Sciatic nerve (tissue), 2 donors: Measurements from ENCODE around the gene PPM1B. TPM values are rescaled to one million over a fixed set of nuclear protein-coding genes. Genes with fewer than 3 reads are reported as not detected.
"Not testable (repeated sequence)": the region's sequence is repeated elsewhere in the genome, so short reads cannot be mapped to it uniquely, and the experiment has no call there.

Source experiments
- ATAC-seq: fragments of 200-7000 bp; cut with Tn5 transposase; one replicate; pipeline ENCODE4 v1.9.1; 2020; ENCODE audit warnings: mild to moderate bottlenecking, moderate library complexity
- DNase-seq: peaks from one replicate; pipeline ENCODE4 v3.0.0-alpha.2; 2020; ENCODE audit warnings: low spot score
- intact Hi-C: fragments of 100-400 bp; cut with DNase I; formaldehyde crosslinking; loops from one replicate; pipeline ENCODE4 v1.14.2; 2022
- total RNA-seq: library from RNA; stranded (reverse); fragmentation: NEBNext Ultra II Directional; extraction: Animal tissue kit (Norgen Biotek cat#: 25700); gene quantifications from one replicate; pipeline ENCODE4 v1.2.1, GENCODE V29; 2021
- donor health status: DM: no; HTN: no; CAD: no.
- donor health status: DM: no; HTN: no; CAD: no.

Gene PPM1B
- total RNA-seq, 1 donor from 2014 or later, result 50.9 TPM

- ATAC-seq (peak; percentile 74), DNase-seq (peak; percentile 61)
- intact Hi-C loops, result no loop called here
These were observed 75.6 kb downstream of the PPM1B start for GRCh38 chr2:44244135-44244871.

DNA sequence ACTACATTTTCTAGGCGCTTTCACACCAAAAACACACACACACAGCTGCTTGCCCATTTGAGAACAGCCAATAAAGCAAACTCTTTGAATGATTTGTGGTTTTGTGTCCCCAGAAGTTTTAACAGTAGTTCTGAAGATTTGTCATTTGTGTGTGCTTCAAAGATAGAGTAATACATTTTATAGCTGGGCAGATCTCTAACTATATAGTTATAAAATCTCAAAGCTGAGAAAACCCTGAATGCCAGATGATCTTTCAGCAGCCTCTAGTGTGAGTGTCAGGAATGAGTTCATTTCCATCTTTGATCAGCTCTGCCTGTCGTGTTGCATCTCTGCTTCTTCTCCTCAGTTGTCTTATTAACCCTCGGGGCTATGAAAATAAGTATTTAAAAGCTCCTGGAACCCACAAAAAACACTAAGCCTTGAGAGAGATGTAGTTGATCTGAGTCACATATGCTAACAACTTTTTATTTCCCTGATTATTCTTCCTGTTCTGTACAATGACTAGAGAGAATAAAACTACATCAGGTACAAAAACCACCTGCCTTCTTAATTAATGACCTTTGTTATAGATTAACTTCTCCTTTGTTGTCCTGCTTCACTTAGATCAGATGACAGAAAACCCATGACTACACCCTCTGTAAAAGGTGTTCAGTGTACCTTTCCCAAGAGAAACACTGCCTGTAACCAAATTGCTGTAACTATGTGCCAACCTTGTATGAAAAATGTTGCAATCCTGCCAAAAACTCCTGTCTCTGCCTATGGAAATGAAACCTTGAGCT lies 76.6 kb downstream of the PPM1B start:
- ATAC-seq (no peak), DNase-seq (no peak)
- intact Hi-C loops, result no loop called here

GRCh38 chr2:44246436-44246835 lies 77.8 kb downstream of the PPM1B start:
- ATAC-seq (no peak), DNase-seq (no peak)
- intact Hi-C loops, result no loop called here

DNA sequence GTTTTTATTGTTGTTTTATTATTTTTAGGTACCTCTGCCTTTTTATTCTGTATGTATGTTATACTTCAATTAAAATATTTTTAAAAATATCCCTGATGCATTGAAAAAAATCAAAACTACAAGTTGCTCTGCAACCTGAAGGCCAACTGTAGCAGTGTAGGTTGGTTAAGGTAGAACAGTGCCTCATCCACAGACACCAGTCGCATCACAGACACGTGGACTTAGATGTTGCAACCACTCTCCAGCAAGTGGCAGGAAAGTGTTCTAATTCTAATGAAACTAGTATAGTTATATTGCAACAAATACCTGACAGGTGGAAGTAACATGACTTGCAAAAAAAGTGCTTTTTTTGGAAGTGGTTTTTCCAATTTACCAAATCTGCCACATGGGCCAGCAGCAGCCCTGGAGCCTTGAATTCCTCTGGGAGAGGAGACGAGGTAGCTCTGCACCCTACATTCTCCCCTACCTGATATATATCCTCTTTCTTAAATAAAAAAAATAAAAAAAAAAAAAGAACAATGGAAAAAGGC lies 78.2 kb downstream of the PPM1B start:
- intact Hi-C loops, result no loop called here
- no peak for DNase-seq
- no peak for ATAC-seq

GRCh38 chr2:44247924-44248323 lies 79.2 kb downstream of the PPM1B start:
- ATAC-seq, result no peak
- DNase-seq, result no peak
- intact Hi-C loops, result no loop called here

- intact Hi-C loops, ATAC-seq, DNase-seq: not testable (repeated sequence)
These were observed 80.6 kb downstream of the PPM1B start for GRCh38 chr2:44249269-44249668.

DNA sequence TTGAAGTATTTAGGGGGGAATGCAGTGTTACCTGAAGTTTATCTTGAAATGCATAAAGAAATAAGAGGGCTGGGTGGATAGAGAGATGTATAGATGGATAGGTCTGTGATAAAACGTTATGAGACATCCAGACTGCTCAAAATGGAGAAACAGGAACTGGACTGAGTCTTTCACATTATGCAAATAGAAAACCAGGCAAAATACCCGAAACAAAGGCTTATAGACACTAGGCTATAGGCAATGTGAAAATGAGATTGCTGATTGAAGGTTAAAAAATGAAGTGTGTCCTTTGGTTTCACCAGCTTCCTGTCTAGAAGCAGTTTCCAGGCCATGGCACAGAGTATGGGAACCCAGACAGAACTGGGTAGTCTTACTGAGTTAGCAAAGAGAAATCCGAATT lies 81.7 kb downstream of the PPM1B start:
- ATAC-seq, result no peak
- DNase-seq, result no peak
- intact Hi-C loops, result no loop called here

DNA sequence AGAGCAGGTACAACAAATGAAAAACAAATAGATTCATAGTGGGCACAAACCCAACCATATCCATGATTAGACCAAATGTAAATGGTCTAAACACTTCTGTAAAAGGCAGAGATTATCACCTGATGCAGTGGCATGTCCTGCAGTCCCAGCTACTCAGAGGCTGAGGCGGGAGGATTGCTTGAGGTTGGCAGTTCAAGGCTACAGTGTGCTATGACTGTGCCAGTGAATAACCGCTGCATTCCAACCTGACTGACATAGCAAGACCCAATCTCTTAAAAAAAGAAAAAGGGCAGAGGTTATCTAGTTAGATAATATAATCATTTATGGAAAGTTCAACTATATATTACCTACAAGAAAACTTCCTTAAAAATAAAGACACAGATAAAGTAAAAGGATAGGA lies 85.3 kb downstream of the PPM1B start:
- no peak for ATAC-seq
- DNase-seq, result no peak
- intact Hi-C loops, result no loop called here

DNA sequence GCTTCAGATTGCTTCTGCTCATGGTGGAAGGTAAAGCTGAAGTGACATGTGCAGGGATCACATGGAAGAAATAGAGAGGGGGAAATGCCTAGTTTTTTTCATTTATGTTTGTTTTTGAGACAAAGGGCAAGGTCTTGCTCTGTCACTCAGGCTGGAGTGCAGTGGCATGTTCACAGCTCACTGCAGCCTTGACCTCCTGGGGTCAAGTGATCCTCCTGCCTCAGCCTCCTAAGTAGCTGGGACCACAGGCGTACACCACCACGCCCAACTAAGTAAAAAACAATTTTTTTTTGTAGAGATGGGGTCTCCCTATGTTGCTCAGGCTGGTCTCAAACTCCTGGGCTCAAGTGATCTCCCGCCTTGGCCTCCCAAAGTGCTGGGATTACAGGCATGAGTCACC lies 87.0 kb downstream of the PPM1B start:
- ATAC-seq, intact Hi-C loops: not testable (repeated sequence)

GRCh38 chr2:44257802-44258201 lies 89.1 kb downstream of the PPM1B start:
- DNase-seq, ATAC-seq, intact Hi-C loops: not testable (repeated sequence)

More for the DNA sequence above, 87.0 kb downstream of the PPM1B start:
- not testable (repeated sequence) for DNase-seq

DNA sequence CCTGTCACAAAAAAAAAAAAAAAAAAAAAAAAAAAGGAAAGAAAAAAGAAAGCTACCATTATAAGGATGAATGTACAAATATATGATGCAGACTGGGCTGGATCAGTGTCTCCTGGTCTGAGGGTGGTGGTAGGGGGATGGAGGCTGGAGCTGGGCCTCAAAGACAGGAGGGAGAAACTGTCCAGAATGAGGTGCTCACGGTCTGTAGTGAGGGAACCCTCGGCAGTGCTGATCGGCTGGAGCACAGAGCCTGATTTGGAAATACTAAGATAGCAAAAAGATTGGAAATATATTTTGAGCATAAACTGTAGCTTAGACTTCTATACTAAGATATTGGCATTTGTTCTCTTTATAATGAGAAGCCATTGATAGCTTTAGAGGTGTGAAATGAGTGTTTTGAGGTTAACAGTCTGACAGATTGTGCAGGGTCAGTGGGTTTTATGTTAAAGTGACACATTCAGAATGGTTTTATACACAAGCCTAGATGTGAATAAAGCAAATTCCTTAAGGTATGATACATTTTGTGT lies 98.7 kb downstream of the PPM1B start:
- intact Hi-C loops, result no loop called here
- ATAC-seq, result peak; percentile 17

DNA sequence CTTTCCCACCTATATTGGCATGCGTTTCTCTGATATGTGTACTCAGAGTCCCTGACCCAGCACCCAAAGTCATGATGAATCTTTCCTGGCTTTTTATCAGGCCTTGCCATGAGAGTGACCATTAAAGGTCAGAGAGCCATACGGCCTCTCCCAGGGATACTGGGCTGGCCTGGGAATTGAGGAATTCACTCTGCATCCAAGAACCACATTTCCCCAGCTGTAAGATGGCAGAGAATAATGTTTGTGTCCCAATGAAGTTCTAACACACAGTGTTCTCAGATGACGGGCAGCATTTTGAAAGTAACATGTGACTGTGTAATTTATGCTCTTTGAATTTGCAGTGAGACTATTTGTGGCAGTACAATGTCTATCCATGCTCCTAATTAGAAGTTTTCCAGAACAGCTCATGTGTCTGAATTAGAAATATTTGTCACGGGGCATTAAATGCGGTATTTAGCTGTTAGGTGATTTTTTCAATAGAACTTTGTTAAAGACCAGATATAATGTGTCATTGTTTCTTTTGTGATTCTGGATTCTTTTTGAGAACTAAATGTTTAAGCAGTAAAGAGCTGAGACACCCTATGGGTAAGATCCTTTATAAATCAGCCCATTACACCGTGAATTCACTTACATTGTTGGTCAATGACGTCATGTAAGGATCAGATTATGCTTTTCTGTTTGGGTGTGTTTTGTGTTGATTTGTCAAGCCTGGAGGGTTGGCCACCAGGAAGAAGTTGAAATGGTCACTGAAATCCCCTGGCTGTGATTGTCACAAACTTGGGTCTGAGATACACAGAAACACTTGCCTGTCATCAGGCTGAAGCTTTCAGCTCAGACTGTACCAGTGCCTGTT lies 99.3 kb downstream of the PPM1B start:
- peak; percentile 86 for ATAC-seq
- DNase-seq, result no peak
- intact Hi-C loops, result no loop called here

More for the DNA sequence above, 98.7 kb downstream of the PPM1B start:
- DNase-seq, result no peak

DNA sequence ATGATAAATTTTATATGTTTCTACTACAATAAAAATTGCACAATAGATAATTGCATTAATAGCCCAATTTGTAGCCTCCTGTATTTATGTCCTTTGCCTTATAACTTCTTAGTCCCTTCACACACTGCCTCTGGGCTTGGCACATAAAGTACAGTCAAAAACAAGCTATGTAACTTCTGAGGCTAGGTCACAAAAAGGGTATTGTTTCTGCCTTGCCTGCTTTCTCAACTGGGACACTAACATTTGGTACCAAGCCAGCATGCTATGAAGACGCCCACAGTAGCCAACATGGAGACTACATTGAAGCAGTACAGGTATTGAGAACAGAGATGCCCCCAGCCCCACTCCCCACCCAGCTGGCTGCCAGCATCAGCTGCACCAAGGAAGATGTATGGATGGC lies 101.2 kb downstream of the PPM1B start:
- intact Hi-C loops, result no loop called here
- DNase-seq (no peak), ATAC-seq (no peak)

GRCh38 chr2:44271296-44271695 lies 102.6 kb downstream of the PPM1B start:
- intact Hi-C loops, result no loop called here
- ATAC-seq (no peak), DNase-seq (no peak)

GRCh38 chr2:44273076-44273475 lies 104.4 kb downstream of the PPM1B start:
- intact Hi-C loops, result no loop called here
- ATAC-seq (no peak), DNase-seq (no peak)

- ATAC-seq, result no peak
These were observed 104.9 kb downstream of the PPM1B start for GRCh38 chr2:44273596-44273995.

DNA sequence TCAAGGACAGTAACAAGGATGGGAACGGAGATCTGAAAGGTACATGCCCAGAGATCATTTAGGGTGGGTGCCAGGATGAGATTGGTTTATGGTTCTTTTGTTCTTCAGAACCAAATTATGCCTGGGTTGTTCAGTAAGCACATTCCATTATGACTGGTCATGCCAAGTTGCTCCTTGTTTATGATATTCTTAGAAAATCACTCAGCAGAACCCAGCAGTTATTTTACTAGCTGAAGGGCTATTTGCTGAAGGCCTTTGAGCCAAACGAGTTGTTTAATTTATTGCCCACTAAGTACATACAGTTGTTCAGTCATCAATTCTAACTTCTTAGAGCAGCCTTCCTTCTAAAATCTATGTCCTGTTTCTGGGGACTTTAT lies 107.2 kb downstream of the PPM1B start:
- ATAC-seq, result no peak
- intact Hi-C loops, result no loop called here
- DNase-seq, result no peak

More at GRCh38 chr2:44273596-44273995, 104.9 kb downstream of the PPM1B start:
- no peak for DNase-seq
- intact Hi-C loops, result no loop called here

DNA sequence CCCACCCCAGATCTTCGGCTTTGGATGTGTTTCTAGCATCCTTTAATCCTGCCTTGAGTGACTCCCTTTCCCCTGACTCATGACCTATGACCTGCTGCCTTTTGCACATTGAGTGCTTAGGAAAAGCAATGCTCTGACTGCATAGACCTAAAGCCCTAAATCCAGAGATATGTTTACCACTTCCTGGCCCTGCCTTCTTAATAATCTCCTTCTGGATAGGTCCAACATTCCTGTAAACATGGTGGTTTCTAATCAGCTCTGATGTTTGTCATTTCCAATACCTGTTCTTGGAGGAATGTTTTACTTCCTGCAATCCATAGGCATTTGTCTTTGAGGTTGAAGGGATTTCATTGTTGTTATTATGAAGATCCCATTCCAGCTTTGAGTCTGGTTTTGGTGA lies 108.9 kb downstream of the PPM1B start:
- no peak for ATAC-seq
- DNase-seq, result no peak
- intact Hi-C loops, result no loop called here

GRCh38 chr2:44280869-44281268 lies 112.2 kb downstream of the PPM1B start:
- no peak for DNase-seq
- ATAC-seq, result no peak
- intact Hi-C loops, result no loop called here
